IMR-90 (cell line): ENCODE measurements around the gene CCDC43.

Experiments
- CHD1 ChIP-seq: IDR thresholded peaks from 2 replicates; pipeline ENCODE4 v1.6.1; 2012; ENCODE audit warnings: low read depth, low read length, improper control_type of control experiment
- CTCF ChIP-seq: conservative IDR thresholded peaks from 2 replicates; pipeline ENCODE4 v1.5.1; 2012; ENCODE audit warnings: mild to moderate bottlenecking, low read depth, low read length, improper control_type of control experiment
- MAFK ChIP-seq: IDR thresholded peaks from 2 replicates; pipeline ENCODE4 v1.6.1; 2012; ENCODE audit warnings: low read depth, low read length, improper control_type of control experiment
- MAZ ChIP-seq: IDR thresholded peaks from 2 replicates; pipeline ENCODE4 v1.6.1; 2012; ENCODE audit warnings: low read depth, mild to moderate bottlenecking, low read length, improper control_type of control experiment, moderate library complexity, borderline replicate concordance
- NFE2L2 ChIP-seq: fragments of 150-350 bp; IDR thresholded peaks from 2 replicates; pipeline ENCODE4 v1.6.1; 2016; ENCODE audit warnings: low read depth, mild to moderate bottlenecking, low read length
- POLR2A ChIP-seq: IDR thresholded peaks from 2 replicates; pipeline ENCODE4 v1.6.1; 2012; ENCODE audit warnings: mild to moderate bottlenecking, low read depth, low read length
- RCOR1 ChIP-seq: IDR thresholded peaks from 2 replicates; pipeline ENCODE4 v1.6.1; 2012; ENCODE audit warnings: mild to moderate bottlenecking, low read length, improper control_type of control experiment; ENCODE audit not compliant: insufficient replicate concordance
- SMC3 ChIP-seq: fragments of 150-350 bp; IDR thresholded peaks from 2 replicates; pipeline ENCODE4 v1.6.1; 2016; ENCODE audit warnings: low read depth, mild to moderate bottlenecking, antibody characterized with exemption, low read length, moderate library complexity
- TF ChIP-seq, protein P1 (sequence below): fragments of 150-350 bp; IDR thresholded peaks from 2 replicates; pipeline ENCODE4 v1.6.1; 2017; ENCODE audit warnings: mild to moderate bottlenecking, antibody characterized with exemption, low read length, low read depth

- TF ChIP-seq CTCF (no peak), NFE2L2 (no peak), SMC3 (no peak), MAFK (no peak), POLR2A (no peak), CHD1 (no peak), MAZ (no peak), RCOR1 (no peak)
- TF ChIP-seq, protein P1, sequence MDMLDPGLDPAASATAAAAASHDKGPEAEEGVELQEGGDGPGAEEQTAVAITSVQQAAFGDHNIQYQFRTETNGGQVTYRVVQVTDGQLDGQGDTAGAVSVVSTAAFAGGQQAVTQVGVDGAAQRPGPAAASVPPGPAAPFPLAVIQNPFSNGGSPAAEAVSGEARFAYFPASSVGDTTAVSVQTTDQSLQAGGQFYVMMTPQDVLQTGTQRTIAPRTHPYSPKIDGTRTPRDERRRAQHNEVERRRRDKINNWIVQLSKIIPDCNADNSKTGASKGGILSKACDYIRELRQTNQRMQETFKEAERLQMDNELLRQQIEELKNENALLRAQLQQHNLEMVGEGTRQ: no peak
Measured at GRCh38 chr17:44652727-44653126, 36.8 kb downstream of the CCDC43 start.
